EH (cell line): Measurements from ENCODE around the gene KMT2D.

Experiments used
- DNase-seq: peaks from one replicate; pipeline ENCODE4 v3.0.0-alpha.2; 2015; ENCODE audit warnings: low read depth

The KMT2D gene

DNA sequence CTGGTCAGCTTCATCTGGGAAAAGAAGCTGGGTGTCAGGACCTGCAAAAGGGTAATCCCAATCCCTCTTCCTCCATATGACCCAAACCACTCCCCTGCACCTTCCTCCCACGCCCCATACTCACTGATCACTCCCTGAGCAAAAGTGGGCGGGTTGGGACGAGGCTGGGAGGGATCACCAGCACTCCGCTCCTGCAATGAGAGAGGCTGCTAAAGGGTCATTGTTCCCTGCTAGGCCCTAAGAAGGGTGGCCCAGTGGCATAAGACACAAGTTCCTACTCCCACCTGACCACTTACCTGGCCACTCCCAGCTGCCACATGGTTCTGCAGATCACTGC, 26.3 kb downstream of the KMT2D start:
- no peak for DNase-seq

DNA sequence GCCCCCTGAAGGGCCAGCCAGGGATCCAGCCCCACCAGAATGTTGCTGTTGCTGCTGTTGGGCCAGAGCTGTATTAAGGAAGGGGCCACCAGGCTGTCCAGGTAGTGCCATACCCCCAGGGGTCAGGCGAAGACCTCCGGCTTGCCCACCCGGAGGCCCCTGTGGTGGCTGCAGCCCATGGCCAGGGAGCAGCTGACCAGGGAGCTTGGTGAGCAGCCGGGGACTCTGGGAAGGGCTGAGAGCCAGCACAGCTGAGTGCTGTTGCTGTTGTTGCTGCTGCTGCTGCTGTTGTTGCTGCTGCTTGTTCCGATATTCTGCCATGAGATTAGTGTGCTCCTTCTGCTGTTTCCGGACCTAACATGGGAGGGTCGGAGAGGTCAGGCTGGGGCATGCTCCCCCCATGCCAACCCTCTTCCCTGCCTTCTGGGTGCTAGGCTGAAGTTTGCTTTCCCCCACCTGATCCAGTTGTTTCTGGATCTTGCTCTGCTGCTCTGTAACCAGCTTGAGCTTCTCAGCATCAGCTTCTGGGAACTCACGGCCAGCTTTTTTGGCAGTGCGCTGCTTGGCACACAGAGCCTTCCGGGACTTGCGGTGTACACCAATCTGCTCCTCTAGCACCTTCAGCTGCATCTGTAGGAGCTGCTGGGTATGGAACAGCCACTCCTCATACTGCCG, 26.8 kb downstream of the KMT2D start:
- no peak for DNase-seq

- DNase-seq = no peak
Observed at GRCh38 chr12:49032679-49033447, 27.7 kb downstream of the KMT2D start.

DNA sequence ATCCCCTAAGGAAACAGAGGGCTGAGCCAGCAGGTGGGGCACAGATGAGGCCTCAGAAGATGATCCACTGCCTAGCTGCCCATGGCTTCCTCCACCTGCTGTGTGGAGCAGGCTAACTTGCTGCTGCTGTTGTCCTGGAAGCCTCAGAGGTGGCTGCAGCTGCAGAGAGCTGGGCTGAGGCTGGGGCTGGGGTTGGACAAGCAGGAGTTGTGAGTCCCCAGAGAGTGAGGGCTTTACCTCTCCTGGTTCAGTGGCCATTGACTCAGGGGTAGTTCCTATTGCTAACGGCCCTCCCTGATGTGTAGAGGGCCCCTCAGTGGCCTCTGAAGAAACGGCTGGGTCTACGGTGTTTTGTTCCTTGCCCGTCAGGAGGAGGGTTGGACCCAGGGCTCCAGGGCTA, 28.3 kb downstream of the KMT2D start:
- no peak for DNase-seq

GRCh38 chr12:49031573-49032161, 28.9 kb downstream of the KMT2D start:
- DNase-seq = no peak

GRCh38 chr12:49030714-49031572, 29.7 kb downstream of the KMT2D start:
- no peak for DNase-seq

- no peak for DNase-seq
Observed at GRCh38 chr12:49030119-49030518, 30.5 kb downstream of the KMT2D start.

- no peak for DNase-seq
Observed at GRCh38 chr12:49028666-49029275, 31.8 kb downstream of the KMT2D start.

GRCh38 chr12:49027846-49028555, 32.6 kb downstream of the KMT2D start:
- no peak for DNase-seq

DNA sequence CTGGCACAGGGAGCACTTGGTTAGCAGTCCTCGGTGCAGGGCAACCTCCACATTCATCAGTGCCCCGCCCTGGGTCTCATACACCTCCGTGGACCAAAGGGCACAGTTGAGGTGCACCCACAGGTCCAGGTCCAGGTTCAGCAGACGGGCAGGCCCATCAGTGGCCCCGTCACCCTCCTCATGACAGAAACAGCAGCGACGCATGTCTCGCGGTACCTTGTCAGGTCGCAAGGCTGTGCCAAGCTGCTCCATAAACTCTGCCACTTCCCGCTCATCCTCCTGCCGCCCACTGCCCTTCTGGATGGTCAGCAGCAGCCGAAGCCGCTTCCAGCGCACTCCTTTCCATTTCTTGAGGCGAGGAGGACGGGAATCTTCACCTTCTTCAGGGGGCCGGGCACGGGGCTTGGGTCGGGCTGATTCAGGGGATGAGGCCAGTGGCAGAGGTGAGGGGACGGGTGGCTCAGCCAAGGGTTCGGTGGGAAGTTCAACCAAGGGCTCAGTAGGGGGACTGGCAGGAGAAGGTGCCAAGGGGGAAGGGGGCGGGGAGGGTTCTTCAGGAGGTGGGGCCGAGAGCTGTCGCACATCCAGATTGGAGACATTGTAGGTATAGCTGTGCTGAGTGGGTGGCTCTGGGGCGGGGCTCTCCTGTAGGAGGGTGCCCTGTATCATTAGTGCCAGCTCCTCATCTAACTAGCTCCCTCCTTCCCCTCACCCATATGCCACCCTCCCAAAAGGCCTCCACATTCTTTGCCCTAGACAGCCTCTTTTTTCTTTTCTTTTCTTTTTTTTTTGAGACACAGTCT, 33.7 kb downstream of the KMT2D start:
- no peak for DNase-seq

GRCh38 chr12:49026101-49026500, 34.5 kb downstream of the KMT2D start:
- DNase-seq = no peak

- DNase-seq = no peak
Observed at GRCh38 chr12:49025463-49025862, 35.1 kb downstream of the KMT2D start.

DNA sequence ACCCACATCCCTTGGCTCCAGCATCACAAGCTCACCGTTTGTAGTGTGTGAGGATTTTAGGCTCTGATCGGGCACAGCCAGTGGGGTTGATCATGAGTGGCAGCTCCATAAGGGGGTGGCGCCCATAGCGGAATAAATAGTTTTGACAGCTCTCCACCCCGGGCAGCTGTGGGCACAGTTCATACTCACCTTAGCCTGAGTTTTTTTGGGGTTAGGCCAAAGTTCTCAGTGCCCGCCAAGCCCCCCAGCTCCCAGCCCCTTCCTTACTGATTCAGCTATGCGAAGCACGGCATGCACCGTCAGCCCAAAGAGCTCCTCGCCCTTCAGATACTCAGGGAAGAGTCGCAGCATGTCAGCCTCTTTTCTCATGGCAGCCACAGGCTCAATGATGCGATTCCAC, 36.1 kb downstream of the KMT2D start:
- no peak for DNase-seq

DNA sequence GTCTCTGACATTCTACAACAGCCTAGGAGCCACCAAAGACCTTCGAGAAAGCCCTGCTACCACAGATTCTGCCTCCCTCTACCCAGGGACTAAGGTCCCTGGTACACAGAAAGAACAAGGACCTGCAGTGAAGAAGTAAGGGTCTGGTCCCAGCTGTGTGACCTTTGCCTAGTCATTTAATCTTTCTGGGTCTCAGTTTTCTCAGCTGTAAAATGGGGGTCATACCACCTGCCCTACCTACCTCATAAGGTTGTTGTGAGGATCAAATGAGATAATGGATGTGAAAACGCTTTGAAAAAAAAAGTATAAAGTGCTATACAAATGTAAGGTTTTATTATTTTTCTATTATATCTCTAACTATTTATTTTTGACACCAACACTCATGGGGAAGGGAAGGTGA, 36.8 kb downstream of the KMT2D start:
- DNase-seq = no peak

- no peak for DNase-seq
Observed at GRCh38 chr12:49022558-49023178, 37.9 kb downstream of the KMT2D start.

- no peak for DNase-seq
Observed at GRCh38 chr12:49021292-49021915, 39.2 kb downstream of the KMT2D start.

DNA sequence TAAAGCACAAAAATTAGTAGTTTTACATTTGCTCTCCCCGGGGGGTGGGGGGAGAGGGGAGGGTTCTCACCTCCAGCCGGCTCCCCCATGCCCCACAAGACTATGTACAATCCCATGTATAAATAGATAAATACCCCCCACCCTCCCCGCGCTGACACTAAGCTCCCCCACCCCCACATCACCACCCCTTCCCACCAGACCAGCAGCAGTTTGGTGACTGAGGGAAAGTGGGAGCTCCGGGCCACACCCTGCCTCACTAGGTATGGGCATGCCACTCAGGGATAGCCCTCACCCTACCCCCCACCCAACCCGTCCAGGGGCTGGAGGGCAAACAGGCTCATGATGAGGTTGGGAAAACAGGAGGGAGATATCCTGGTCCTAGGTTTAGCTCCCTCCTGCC, 40.2 kb downstream of the KMT2D start:
- no peak for DNase-seq

DNA sequence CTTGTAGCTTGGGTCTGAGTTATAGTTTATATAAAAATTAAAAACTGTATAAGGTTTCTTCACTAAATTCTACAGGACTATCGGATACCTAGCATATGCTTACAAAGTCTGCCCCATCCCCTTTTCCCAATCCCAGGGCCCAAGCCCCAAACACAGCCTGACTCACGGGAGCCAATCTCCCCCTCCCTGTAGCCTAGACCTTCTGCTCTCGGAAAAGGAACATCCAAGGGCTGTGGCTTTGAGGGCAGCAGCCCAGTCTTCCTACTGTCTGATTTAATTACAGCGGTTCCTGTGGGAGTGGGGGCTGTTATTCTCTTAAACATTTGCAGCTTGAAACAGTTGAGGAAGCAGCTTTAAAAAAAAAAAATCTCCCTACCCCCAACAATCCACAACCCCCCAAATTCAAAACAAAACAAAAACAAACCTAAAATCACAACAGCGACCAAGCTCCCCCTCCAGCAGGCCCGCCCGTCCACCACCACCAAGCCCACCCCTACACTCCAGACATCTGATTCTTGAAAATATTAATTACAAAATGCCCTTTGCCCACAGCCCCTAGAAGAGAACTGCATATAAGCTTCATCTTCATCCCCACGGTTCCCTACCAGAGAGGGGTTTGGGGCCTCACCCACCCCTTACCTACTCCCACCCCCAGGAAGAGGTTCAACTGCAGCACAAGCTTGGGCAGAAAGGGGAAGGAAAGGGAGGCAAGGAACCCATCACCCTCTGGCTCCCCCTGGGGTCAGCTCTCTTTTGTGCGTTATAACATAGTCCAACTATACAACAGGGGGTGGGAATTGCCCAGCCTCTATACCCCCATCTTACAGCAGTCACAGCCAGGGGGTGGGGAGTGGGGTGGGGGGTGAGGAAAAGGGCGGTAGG, 40.9 kb downstream of the KMT2D start:
- DNase-seq = peak; percentile 42

DNA sequence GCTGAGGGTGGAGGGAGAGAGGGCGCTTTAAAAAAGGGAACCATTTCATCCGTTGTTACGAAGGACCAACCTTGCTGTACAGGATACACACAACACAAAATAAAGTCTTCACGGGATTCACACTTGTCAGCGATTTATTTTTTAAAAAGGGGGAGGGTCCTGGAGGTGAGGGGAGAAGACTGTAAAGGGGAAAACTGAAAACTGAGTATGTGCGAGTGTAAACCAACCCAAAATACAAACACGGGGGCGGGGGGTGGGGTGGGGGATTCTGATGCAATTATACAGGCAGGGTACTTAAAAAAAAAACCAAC, 41.5 kb downstream of the KMT2D start:
- no peak for DNase-seq
